GM12892 (cell line): ENCODE results near the gene TENM4.

ENCODE experiments used
- POLR2A ChIP-seq: IDR thresholded peaks from 2 replicates; pipeline ENCODE4 v1.6.1; 2011; ENCODE audit warnings: low read depth, low read length, control low read depth
- POLR2AphosphoS5 ChIP-seq: IDR thresholded peaks from 2 replicates; pipeline ENCODE4 v1.6.1; 2011; ENCODE audit warnings: low read depth, low read length, control low read depth
- TAF1 ChIP-seq: IDR thresholded peaks from 2 replicates; pipeline ENCODE4 v1.6.1; 2011; ENCODE audit warnings: low read depth, mild to moderate bottlenecking, control low read depth, low read length, borderline replicate concordance

- no peak for TF ChIP-seq POLR2A
- no peak for TF ChIP-seq TAF1
- no peak for TF ChIP-seq POLR2AphosphoS5
Measured at GRCh38 chr11:78870655-78871054, 570.2 kb downstream of the TENM4 start.
